CD4-positive, CD25-positive, alpha-beta regulatory T cell (primary cell): ENCODE results near the gene DDX42. TPM values are rescaled to one million over a fixed set of nuclear protein-coding genes. Genes with fewer than 3 reads are reported as not detected.
"Not testable (repeated sequence)": the region's sequence is repeated elsewhere in the genome, so short reads cannot be mapped to it uniquely, and the experiment has no call there.

Source experiments
- ATAC-seq, 2 donors: fragments of 150-1000 bp; cut with Tn5 transposase; one replicate each; pipeline ENCODE4 v1.10.0; 2021; ENCODE audit warnings: low read depth in 2 of 2, moderate number of reproducible peaks in 2 of 2, moderate library complexity in 1 of 2
- DNase-seq, 3 donors: peaks; one replicate each; pipeline versions ENCODE4 v3.0.0 to v3.0.0-alpha.2; 2012 to 2022; ENCODE audit warnings: mixed read lengths in 1 of 3
- H3K27ac ChIP-seq: one replicate; pipeline ENCODE4 v1.7.0; 2013; ENCODE audit warnings: mild to moderate bottlenecking, low read length; ENCODE audit not compliant: insufficient read depth, poor library complexity, severe bottlenecking
- H3K27me3 ChIP-seq: one replicate; pipeline ENCODE4 v1.7.0; 2013; ENCODE audit warnings: low read length; ENCODE audit not compliant: control insufficient read depth, insufficient read depth
- H3K36me3 ChIP-seq: one replicate; pipeline ENCODE4 v1.7.0; 2013; ENCODE audit warnings: mild to moderate bottlenecking, low read length, moderate library complexity; ENCODE audit not compliant: control insufficient read depth, insufficient read depth
- H3K4me1 ChIP-seq: 2 replicates; pipeline ENCODE4 v1.7.0; 2013; ENCODE audit warnings: mild to moderate bottlenecking, low read length; ENCODE audit not compliant: insufficient read depth, control insufficient read depth, poor library complexity, severe bottlenecking
- H3K4me3 ChIP-seq: one replicate; pipeline ENCODE4 v1.7.0; 2013; ENCODE audit warnings: low read depth, mild to moderate bottlenecking, low read length, moderate library complexity
- H3K9me3 ChIP-seq, 2 experiments: 1 replicate in 1 of 2; 2 replicates in 1 of 2; pipeline ENCODE4 v1.7.0; 2013; ENCODE audit warnings: low read length in 2 of 2, mild to moderate bottlenecking in 1 of 2, moderate library complexity in 1 of 2; ENCODE audit not compliant: control insufficient read depth in 2 of 2
- H3K27ac Mint-ChIP-seq, 3 donors: one replicate each; pipeline ENCODE4 v1.8.0; 2020 to 2022; ENCODE audit warnings: mild to moderate bottlenecking in 3 of 3, mixed read lengths in 3 of 3, moderate library complexity in 2 of 3
- H3K27me3 Mint-ChIP-seq: one replicate; pipeline ENCODE4 v1.8.0; 2022; ENCODE audit warnings: mild to moderate bottlenecking, mixed read lengths
- H3K36me3 Mint-ChIP-seq: one replicate; pipeline ENCODE4 v1.8.0; 2020; ENCODE audit warnings: mixed read lengths
- H3K4me1 Mint-ChIP-seq, 4 donors: one replicate each; pipeline ENCODE4 v1.8.0; 2020 to 2022; ENCODE audit warnings: mixed read lengths in 4 of 4, mild to moderate bottlenecking in 1 of 4
- H3K4me3 Mint-ChIP-seq, 4 donors: one replicate each; pipeline ENCODE4 v1.8.0; 2020 to 2022; ENCODE audit warnings: mild to moderate bottlenecking in 4 of 4, mixed read lengths in 4 of 4, moderate library complexity in 3 of 4
- H3K9me3 Mint-ChIP-seq, 7 donors: one replicate each; pipeline ENCODE4 v1.8.0; 2020 to 2022; ENCODE audit warnings: mixed read lengths in 7 of 7, mild to moderate bottlenecking in 3 of 7, moderate library complexity in 2 of 7
- polyA plus RNA-seq, 4 donors: library from polyadenylated mRNA; unstranded; fragments of 300-500 nt; fragmentation: Illumina TruSeq; gene quantifications; one replicate each; pipeline ENCODE4 v1.2.3, GENCODE V29; 2021
- total RNA-seq: library from RNA; stranded (reverse); gene quantifications from one replicate; pipeline ENCODE4 v1.2.3, GENCODE V29; 2022

Gene DDX42
- total and polyA plus RNA-seq, 5 donors from 2014 or later = 8.2 to 94.3 (median 14.6) TPM

DNA sequence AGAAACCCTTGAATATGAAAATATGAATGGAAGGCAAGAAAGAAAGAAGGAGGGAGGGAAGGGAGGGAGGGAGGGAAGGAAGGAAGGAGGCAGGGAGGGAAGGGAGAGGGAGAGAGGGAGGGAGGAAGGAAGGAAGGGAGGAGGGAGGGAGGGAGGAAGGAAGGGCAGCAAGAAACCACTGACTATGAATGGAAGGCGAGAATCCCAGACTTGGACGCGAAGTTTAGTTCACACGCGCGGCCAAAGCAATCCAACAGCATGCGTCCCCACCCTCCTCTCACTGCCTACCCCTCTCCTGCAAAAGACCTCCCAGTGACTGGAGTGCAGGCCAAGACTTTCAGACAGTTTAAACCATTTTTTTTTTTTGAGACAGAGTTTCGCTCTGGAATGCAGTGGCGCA lies 76.4 kb downstream of the DDX42 start:
- Mint-ChIP-seq H3K9me3 (peaks cover 0 to 4% (median 0%) of the 10 kb centered on the region in 7 donors), H3K36me3 (no peaks in the 10 kb centered on the region), H3K27ac (no peak overlapping the region), H3K27me3 (peaks cover 21% of the 10 kb centered on the region), H3K4me1 (peaks cover 10 to 25% (median 12%) of the 10 kb centered on the region in 4 donors), H3K4me3 (no peak overlapping the region)
- no peak for ATAC-seq
- Histone ChIP-seq H3K9me3 (no peaks in the 10 kb centered on the region), H3K27ac (no peak overlapping the region), H3K4me3 (no peak overlapping the region), H3K4me1 (no peaks in the 10 kb centered on the region), H3K27me3 (no peaks in the 10 kb centered on the region), H3K36me3 (no peaks in the 10 kb centered on the region)
- no peak for DNase-seq

DNA sequence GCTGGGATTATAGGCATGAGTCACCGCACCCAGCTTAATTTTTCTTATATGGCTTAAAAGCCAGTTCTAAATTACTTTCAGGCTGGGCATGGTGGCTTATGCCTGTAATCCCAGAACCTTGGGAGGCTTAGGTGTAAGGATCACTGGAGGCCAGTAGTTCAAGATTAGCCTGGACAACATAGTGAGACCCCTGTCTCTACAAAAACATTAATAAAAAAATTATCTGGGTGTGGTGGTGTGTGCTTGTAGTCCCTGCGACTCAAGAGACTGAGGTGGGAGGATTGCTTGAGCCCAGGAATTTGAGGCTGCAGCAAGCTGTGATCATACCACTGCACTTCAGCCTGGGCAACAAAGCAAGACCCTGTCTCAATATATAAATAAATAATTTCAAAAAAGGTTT lies 79.3 kb downstream of the DDX42 start:
- Histone ChIP-seq H3K9me3 (no peaks in the 10 kb centered on the region), H3K27me3 (no peaks in the 10 kb centered on the region), H3K27ac (no peak overlapping the region), H3K4me1 (no peaks in the 10 kb centered on the region), H3K4me3 (no peak overlapping the region), H3K36me3 (no peaks in the 10 kb centered on the region)
- no peak overlapping the region for H3K27ac Mint-ChIP-seq
- peaks cover 0 to 3% (median 0%) of the 10 kb centered on the region in 7 donors for H3K9me3 Mint-ChIP-seq
- DNase-seq (no peak), ATAC-seq (no peak)
- no peak overlapping the region for H3K4me3 Mint-ChIP-seq
- H3K36me3 Mint-ChIP-seq = no peaks in the 10 kb centered on the region
- peaks cover 0 to 18% (median 6%) of the 10 kb centered on the region in 4 donors for H3K4me1 Mint-ChIP-seq
- H3K27me3 Mint-ChIP-seq = peaks cover 32% of the 10 kb centered on the region

DNA sequence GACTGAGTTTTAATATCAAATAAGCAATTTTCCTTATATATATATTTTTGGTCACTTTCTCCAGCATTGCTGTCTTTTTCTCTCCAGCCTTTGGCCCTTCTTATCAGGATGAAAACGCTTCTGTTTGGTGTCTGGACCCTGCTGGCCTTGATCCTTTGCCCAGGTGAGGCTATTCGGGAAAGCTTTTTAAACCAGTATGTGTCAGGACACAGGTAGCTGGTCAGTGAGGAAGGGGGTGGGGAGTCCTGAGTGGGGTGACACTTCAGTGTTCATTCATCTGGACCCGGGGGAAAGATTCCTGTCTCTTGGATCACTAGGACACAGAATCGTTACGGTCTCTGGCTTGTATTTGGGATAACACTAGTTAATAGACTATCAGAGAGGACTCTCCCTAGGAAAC lies 80.7 kb downstream of the DDX42 start:
- DNase-seq (no peak), ATAC-seq (no peak)
- Mint-ChIP-seq H3K4me3 (peak overlapping the region in 1 of 4 donors; percentile 34), H3K27me3 (peaks cover 31% of the 10 kb centered on the region), H3K36me3 (no peaks in the 10 kb centered on the region), H3K27ac (peak overlapping the region in 1 of 3 donors; percentile 48), H3K9me3 (no peaks in the 10 kb centered on the region), H3K4me1 (peaks cover 0 to 6% (median 2%) of the 10 kb centered on the region in 4 donors)
- Histone ChIP-seq H3K9me3 (no peaks in the 10 kb centered on the region), H3K27ac (no peak overlapping the region), H3K36me3 (no peaks in the 10 kb centered on the region), H3K27me3 (no peaks in the 10 kb centered on the region), H3K4me3 (no peak overlapping the region), H3K4me1 (no peaks in the 10 kb centered on the region)

GRCh38 chr17:63855185-63855584 lies 81.2 kb downstream of the DDX42 start:
- Histone ChIP-seq H3K4me1 (no peaks in the 10 kb centered on the region), H3K36me3 (no peaks in the 10 kb centered on the region), H3K4me3 (no peak overlapping the region), H3K27ac (no peak overlapping the region), H3K27me3 (no peaks in the 10 kb centered on the region), H3K9me3 (no peaks in the 10 kb centered on the region)
- H3K27me3 Mint-ChIP-seq = peaks cover 31% of the 10 kb centered on the region
- H3K27ac Mint-ChIP-seq = no peak overlapping the region
- peak overlapping the region in 1 of 4 donors; percentile 34 for H3K4me3 Mint-ChIP-seq
- H3K9me3 Mint-ChIP-seq = no peaks in the 10 kb centered on the region
- DNase-seq = no peak
- peaks cover 0 to 4% (median 2%) of the 10 kb centered on the region in 4 donors for H3K4me1 Mint-ChIP-seq
- ATAC-seq = no peak
- H3K36me3 Mint-ChIP-seq = no peaks in the 10 kb centered on the region

GRCh38 chr17:63856425-63856824 lies 82.5 kb downstream of the DDX42 start:
- not testable (repeated sequence) for H3K27ac Mint-ChIP-seq, H3K27ac ChIP-seq, DNase-seq, H3K9me3 ChIP-seq, H3K4me3 ChIP-seq, H3K4me1 ChIP-seq, H3K4me3 Mint-ChIP-seq, H3K36me3 Mint-ChIP-seq, H3K9me3 Mint-ChIP-seq, H3K4me1 Mint-ChIP-seq, H3K27me3 ChIP-seq, ATAC-seq, H3K36me3 ChIP-seq
- H3K27me3 Mint-ChIP-seq = peaks cover 35% of the 10 kb centered on the region

GRCh38 chr17:63859257-63859656 lies 85.3 kb downstream of the DDX42 start:
- H3K4me3 ChIP-seq = no peak overlapping the region
- H3K4me1 Mint-ChIP-seq = no peaks in the 10 kb centered on the region
- H3K9me3 ChIP-seq = no peaks in the 10 kb centered on the region
- DNase-seq = no peak
- no peaks in the 10 kb centered on the region for H3K27me3 ChIP-seq
- no peak overlapping the region for H3K4me3 Mint-ChIP-seq
- no peaks in the 10 kb centered on the region for H3K9me3 Mint-ChIP-seq
- no peaks in the 10 kb centered on the region for H3K4me1 ChIP-seq
- ATAC-seq = no peak
- peaks cover 40% of the 10 kb centered on the region for H3K27me3 Mint-ChIP-seq
- no peaks in the 10 kb centered on the region for H3K36me3 ChIP-seq
- H3K27ac ChIP-seq = no peak overlapping the region
- H3K36me3 Mint-ChIP-seq = no peaks in the 10 kb centered on the region
- no peak overlapping the region for H3K27ac Mint-ChIP-seq

DNA sequence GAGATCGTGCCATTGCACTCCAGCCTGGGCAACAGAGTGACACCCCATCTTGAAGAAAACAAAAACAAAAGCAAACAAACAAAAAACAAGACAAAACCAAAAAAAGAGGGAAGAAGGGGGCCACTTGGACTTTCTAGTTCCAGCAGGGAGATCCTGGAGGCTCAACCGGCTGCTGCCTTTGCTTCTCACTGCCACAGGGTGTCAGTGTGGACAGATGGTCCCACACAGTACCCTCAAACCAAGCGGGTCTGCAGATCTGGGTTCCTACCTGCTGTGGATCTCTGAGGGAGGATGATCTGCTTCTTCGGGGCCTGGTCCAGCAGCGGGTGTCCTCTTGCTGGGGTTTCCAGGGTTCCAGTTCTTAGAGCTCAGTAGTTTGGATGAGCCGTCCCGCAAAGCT lies 92.7 kb downstream of the DDX42 start:
- not testable (repeated sequence) for H3K4me1 ChIP-seq, H3K27ac ChIP-seq, H3K4me3 Mint-ChIP-seq, H3K36me3 Mint-ChIP-seq, H3K27ac Mint-ChIP-seq, H3K4me1 Mint-ChIP-seq, DNase-seq, H3K36me3 ChIP-seq, H3K9me3 ChIP-seq, H3K9me3 Mint-ChIP-seq, ATAC-seq, H3K4me3 ChIP-seq, H3K27me3 ChIP-seq
- peaks cover 16% of the 10 kb centered on the region for H3K27me3 Mint-ChIP-seq
